Suprapubic skin (tissue), 4 donors: ENCODE measurements around the gene SNX19. TPM values are rescaled to one million over a fixed set of nuclear protein-coding genes. Genes with fewer than 3 reads are reported as not detected.

Experiments
- DNase-seq, 2 donors: peaks; one replicate each; pipeline ENCODE4 v3.0.0-alpha.2; 2019; ENCODE audit warnings: low spot score in 2 of 2
- H3K27ac ChIP-seq: fragments of 200-600 bp; sonication (generic); one replicate; pipeline ENCODE4 v1.5.1; 2019
- H3K27me3 ChIP-seq: fragments of 200-600 bp; sonication (generic); one replicate; pipeline ENCODE4 v1.5.1; 2019
- H3K36me3 ChIP-seq: fragments of 200-600 bp; sonication (generic); one replicate; pipeline ENCODE4 v1.5.1; 2019
- H3K4me1 ChIP-seq: fragments of 200-600 bp; sonication (generic); one replicate; pipeline ENCODE4 v1.5.1; 2019
- H3K4me3 ChIP-seq: fragments of 200-600 bp; sonication (generic); one replicate; pipeline ENCODE4 v1.5.1; 2019; ENCODE audit warnings: mild to moderate bottlenecking
- H3K9me3 ChIP-seq: fragments of 200-600 bp; sonication (generic); one replicate; pipeline ENCODE4 v1.5.1; 2019
- CTCF ChIP-seq, 2 donors: fragments of 200-600 bp in 1 of 2; fragments of 450-650 bp in 1 of 2; sonication (generic) in 1 of 2; IDR thresholded peaks; one replicate each; pipeline ENCODE4 v1.5.1; 2016 to 2019; ENCODE audit warnings: antibody characterized with exemption in 2 of 2, mild to moderate bottlenecking in 1 of 2, moderate library complexity in 1 of 2
- EP300 ChIP-seq: sonication (generic); formaldehyde crosslinking; IDR thresholded peaks from one replicate; pipeline ENCODE4 v1.6.1; 2017; ENCODE audit warnings: antibody characterized with exemption
- POLR2A ChIP-seq, 2 donors: fragments of 450-650 bp; IDR thresholded peaks; one replicate each; pipeline ENCODE4 v1.6.1; 2017; ENCODE audit warnings: antibody characterized with exemption in 2 of 2, mild to moderate bottlenecking in 2 of 2, moderate library complexity in 2 of 2
- POLR2AphosphoS5 ChIP-seq, 3 donors: sonication (generic); formaldehyde crosslinking; IDR thresholded peaks; one replicate each; pipeline ENCODE4 v1.6.1; 2017; ENCODE audit warnings: antibody characterized with exemption in 3 of 3
- WGBS: methylation state at CpG from one replicate; pipeline ENCODE4 v1.1.5; 2018; 5-methylcytosine and 5-hydroxymethylcytosine counted together
- total RNA-seq, 4 donors: library from RNA; depleted of rRNA; stranded (reverse); fragments of >200 nt; gene quantifications; one replicate each; pipeline ENCODE4 v1.1.0, GENCODE V29; 2016

The SNX19 gene, protein sequence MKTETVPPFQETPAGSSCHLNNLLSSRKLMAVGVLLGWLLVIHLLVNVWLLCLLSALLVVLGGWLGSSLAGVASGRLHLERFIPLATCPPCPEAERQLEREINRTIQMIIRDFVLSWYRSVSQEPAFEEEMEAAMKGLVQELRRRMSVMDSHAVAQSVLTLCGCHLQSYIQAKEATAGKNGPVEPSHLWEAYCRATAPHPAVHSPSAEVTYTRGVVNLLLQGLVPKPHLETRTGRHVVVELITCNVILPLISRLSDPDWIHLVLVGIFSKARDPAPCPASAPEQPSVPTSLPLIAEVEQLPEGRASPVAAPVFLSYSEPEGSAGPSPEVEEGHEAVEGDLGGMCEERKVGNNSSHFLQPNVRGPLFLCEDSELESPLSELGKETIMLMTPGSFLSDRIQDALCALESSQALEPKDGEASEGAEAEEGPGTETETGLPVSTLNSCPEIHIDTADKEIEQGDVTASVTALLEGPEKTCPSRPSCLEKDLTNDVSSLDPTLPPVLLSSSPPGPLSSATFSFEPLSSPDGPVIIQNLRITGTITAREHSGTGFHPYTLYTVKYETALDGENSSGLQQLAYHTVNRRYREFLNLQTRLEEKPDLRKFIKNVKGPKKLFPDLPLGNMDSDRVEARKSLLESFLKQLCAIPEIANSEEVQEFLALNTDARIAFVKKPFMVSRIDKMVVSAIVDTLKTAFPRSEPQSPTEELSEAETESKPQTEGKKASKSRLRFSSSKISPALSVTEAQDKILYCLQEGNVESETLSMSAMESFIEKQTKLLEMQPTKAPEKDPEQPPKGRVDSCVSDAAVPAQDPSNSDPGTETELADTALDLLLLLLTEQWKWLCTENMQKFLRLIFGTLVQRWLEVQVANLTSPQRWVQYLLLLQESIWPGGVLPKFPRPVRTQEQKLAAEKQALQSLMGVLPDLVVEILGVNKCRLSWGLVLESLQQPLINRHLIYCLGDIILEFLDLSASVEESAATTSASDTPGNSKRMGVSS
- 100 to 1,000 TPM in 1 of 4 donors, 10 to 100 TPM in 3; 74.5 to 157 (median 86.0) TPM for total RNA-seq

- Histone ChIP-seq H3K27ac (peak within 1 kb of the TSS; percentile 82), H3K9me3 (no peaks in the 10 kb centered on the region), H3K4me1 (peaks cover 29% of the 10 kb centered on the region), H3K27me3 (no peaks in the 10 kb centered on the region), H3K4me3 (peak within 1 kb of the TSS; percentile 78), H3K36me3 (peaks cover 16% of the 10 kb centered on the region)
- WGBS, result 1% methylated on average over 34 of the region's 72 CpGs
- peak in 2 of 3 donors; percentile 70 to 96 for TF ChIP-seq POLR2AphosphoS5 (IDR thresholded peaks at IDR 0.05)
- TF ChIP-seq CTCF (IDR thresholded peaks at IDR 0.05), result peak; percentile 85 to 99
- TF ChIP-seq EP300, result no peak
- TF ChIP-seq POLR2A (IDR thresholded peaks at IDR 0.05), result peak; percentile 83 to 94
- DNase-seq, result peak; percentile 91 to 92
These were observed at the start of gene SNX19 for GRCh38 chr11:130916238-130916855. Gene SNX19, minus strand, starts transcription at chr11:130916479. Its CDS starts 540 bp downstream, at chr11:130915939.

DNA sequence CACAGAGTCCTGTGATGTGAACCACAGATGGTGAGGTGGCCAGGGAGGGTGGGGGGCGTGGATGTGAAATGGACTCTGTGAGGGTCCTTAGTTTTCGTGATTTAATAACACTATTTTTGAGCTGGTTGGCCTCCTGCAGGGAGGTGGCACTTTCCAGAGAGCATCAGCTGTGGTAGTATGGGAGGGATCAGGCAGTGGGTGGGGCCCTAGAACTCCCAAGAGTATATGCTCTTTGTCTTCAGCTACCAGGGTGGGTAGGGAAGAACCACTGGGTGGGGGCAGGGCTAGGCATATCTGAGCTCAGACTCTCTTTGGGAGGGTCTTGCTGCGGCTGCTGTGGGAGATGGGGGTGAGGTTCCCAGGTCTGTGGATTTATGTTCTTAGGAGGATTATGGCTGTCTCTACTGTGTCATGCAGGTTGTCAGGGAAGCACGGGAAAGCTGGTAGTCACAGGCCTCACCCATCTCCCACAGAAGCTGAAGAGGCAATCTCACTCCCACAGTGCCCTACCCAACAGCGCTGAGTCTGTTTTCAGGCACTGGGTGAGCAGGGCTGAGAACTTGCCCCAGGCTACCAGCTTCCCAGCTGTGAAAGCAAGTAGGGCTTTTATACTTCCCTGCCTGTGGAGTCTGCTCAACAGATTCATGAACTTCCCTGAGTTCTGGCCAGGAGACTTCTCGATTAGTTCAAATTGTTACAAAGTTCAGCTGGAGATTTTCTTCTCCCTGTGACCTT, 47.9 kb upstream of the SNX19 start:
- H3K27me3 ChIP-seq, result no peaks in the 10 kb centered on the region
- H3K27ac ChIP-seq, result no peak overlapping the region
- H3K4me1 ChIP-seq, result no peaks in the 10 kb centered on the region
- 86% methylated on average over 6 of the region's 6 CpGs for WGBS
- peaks cover 7% of the 10 kb centered on the region for H3K9me3 ChIP-seq
- TF ChIP-seq CTCF (IDR thresholded peaks at IDR 0.05) (no peak), POLR2AphosphoS5 (IDR thresholded peaks at IDR 0.05) (no peak), POLR2A (IDR thresholded peaks at IDR 0.05) (no peak), EP300 (no peak)
- no peak for DNase-seq
- no peaks in the 10 kb centered on the region for H3K36me3 ChIP-seq
- no peak overlapping the region for H3K4me3 ChIP-seq

DNA sequence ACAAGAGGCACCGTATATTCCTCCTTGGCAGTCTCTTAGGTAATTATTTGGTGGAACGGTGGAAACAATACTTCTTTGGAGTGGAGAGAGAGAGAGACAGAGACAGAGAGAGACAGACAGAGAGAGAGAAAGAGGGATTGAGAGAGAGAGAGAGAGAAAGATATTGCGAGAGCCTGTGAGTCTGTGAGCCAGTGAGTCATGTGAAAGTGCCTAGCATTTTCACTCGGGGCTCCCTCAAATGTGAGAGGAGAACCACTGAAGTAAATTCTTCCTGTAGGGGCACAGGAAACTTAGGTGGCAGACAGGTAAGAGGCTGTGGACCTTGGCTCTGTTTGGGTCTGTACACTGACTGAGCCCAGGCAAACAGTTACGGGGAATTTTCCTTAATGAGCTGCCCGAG, 31.6 kb upstream of the SNX19 start:
- TF ChIP-seq POLR2A (IDR thresholded peaks at IDR 0.05), result no peak
- no peak for TF ChIP-seq POLR2AphosphoS5 (IDR thresholded peaks at IDR 0.05)
- TF ChIP-seq EP300, result no peak
- TF ChIP-seq CTCF (IDR thresholded peaks at IDR 0.05), result no peak
- Histone ChIP-seq H3K36me3 (no peaks in the 10 kb centered on the region), H3K9me3 (no peaks in the 10 kb centered on the region), H3K27me3 (no peaks in the 10 kb centered on the region), H3K27ac (peak overlapping the region; percentile 6), H3K4me3 (no peak overlapping the region), H3K4me1 (peaks cover 8% of the 10 kb centered on the region)
- 48% methylated on average over 6 of the region's 6 CpGs for WGBS
- no peak for DNase-seq

DNA sequence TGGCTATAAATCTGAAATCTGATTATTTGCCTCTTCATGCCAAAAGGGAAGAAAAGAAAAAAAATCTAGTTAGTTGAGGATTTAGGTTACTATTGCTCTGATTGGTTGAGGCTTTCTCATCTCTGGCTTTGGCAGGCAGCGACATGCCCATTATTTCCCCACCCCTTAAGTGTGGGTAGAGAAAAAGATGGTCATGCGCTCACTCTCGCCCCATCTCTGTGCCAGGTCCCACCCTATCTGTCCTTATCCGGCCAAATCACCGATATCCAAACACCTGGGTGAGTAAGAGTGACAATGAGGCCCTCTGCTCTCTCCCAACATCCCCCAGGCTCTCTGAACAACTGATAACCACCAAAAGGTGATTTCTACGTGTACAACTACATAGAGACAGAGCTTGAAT, 31.2 kb upstream of the SNX19 start:
- Histone ChIP-seq H3K4me3 (no peak overlapping the region), H3K27ac (peak overlapping the region; percentile 6), H3K36me3 (no peaks in the 10 kb centered on the region), H3K4me1 (peaks cover 8% of the 10 kb centered on the region), H3K27me3 (no peaks in the 10 kb centered on the region), H3K9me3 (no peaks in the 10 kb centered on the region)
- TF ChIP-seq POLR2A (IDR thresholded peaks at IDR 0.05), result no peak
- no peak for TF ChIP-seq EP300
- TF ChIP-seq CTCF (IDR thresholded peaks at IDR 0.05), result no peak
- no peak for TF ChIP-seq POLR2AphosphoS5 (IDR thresholded peaks at IDR 0.05)
- DNase-seq, result no peak
- WGBS, result 26% methylated on average over 6 of the region's 6 CpGs
